Activated CD4-positive, alpha-beta T cell treated with anti-CD3 and anti-CD28 coated beads, Interleukin-2, amount 50 U/mL, for 24 hours (primary cell): Measurements from ENCODE around the gene RFLNA.

Source experiments
- DNase-seq, 2 donors: peaks; one replicate each; pipeline ENCODE4 v3.0.0-alpha.2; 2020; ENCODE audit warnings: low read depth in 1 of 2, low spot score in 1 of 2

RFLNA gene

GRCh38 chr12:124354400-124354799 lies 59.5 kb downstream of the RFLNA start:
- no peak for DNase-seq

- no peak for DNase-seq
These were observed 61.3 kb downstream of the RFLNA start for GRCh38 chr12:124356221-124356620.

GRCh38 chr12:124357616-124358015 lies 62.7 kb downstream of the RFLNA start:
- no peak for DNase-seq

GRCh38 chr12:124358572-124358971 lies 63.7 kb downstream of the RFLNA start:
- DNase-seq = no peak

GRCh38 chr12:124359671-124360581 lies 65.0 kb downstream of the RFLNA start:
- DNase-seq = no peak

- no peak for DNase-seq
These were observed 66.4 kb downstream of the RFLNA start for GRCh38 chr12:124361074-124361970.

- no peak for DNase-seq
These were observed 67.1 kb downstream of the RFLNA start for GRCh38 chr12:124361996-124362395.

- no peak for DNase-seq
These were observed 68.6 kb downstream of the RFLNA start for GRCh38 chr12:124363353-124363965.

- DNase-seq = no peak
These were observed 69.7 kb downstream of the RFLNA start for GRCh38 chr12:124364543-124364942.
